ENCODE results near the gene FCHSD1. TPM values are rescaled to one million over a fixed set of nuclear protein-coding genes. Genes with fewer than 3 reads are reported as not detected.

The FCHSD1 gene
- total RNA-seq (2014; rRNA removed; shearing (Covaris generic)): 2.0 and 2.1 TPM in 2 replicates

GRCh38 chr5:141650851-141651727 lies at the start of gene FCHSD1:
Gene FCHSD1 (minus strand): TSS chr5:141651418. CDS start chr5:141651368, 50 bp downstream.
- H3K9me3 ChIP-seq (replicated peaks): no peaks in the 10 kb centered on the region
- H3K36me3 ChIP-seq: no peaks in the 10 kb centered on the region
- DNase-seq: peak; percentile 43 to 52
- H3K4me1 ChIP-seq: no peaks in the 10 kb centered on the region
- peak within 1 kb of the TSS; percentile 49 for H3K4me3 ChIP-seq
- H3K27ac ChIP-seq: no peak within 1 kb of the TSS
- H3K27me3 ChIP-seq: no peaks in the 10 kb centered on the region

GRCh38 chr5:141697586-141697985 lies 46.4 kb upstream of the FCHSD1 start:
- Histone ChIP-seq H3K9me3 (replicated peaks) (no peaks in the 10 kb centered on the region), H3K27me3 (peaks cover 13% of the 10 kb centered on the region), H3K27ac (no peak overlapping the region), H3K4me3 (no peak overlapping the region), H3K4me1 (peaks cover 15% of the 10 kb centered on the region), H3K36me3 (no peaks in the 10 kb centered on the region)
- DNase-seq: no peak

GRCh38 chr5:141696431-141696830 lies 45.2 kb upstream of the FCHSD1 start:
- Histone ChIP-seq H3K4me3 (no peak overlapping the region), H3K27ac (no peak overlapping the region), H3K36me3 (no peaks in the 10 kb centered on the region), H3K27me3 (peaks cover 11% of the 10 kb centered on the region), H3K9me3 (replicated peaks) (no peaks in the 10 kb centered on the region), H3K4me1 (peaks cover 16% of the 10 kb centered on the region)
- DNase-seq: no peak

- Histone ChIP-seq H3K27ac (no peak overlapping the region), H3K36me3 (no peaks in the 10 kb centered on the region), H3K4me1 (peaks cover 16% of the 10 kb centered on the region), H3K27me3 (peaks cover 4% of the 10 kb centered on the region), H3K4me3 (no peak overlapping the region), H3K9me3 (replicated peaks) (no peaks in the 10 kb centered on the region)
- DNase-seq: peak; percentile 38 to 64
Observed at GRCh38 chr5:141695627-141696215, 44.5 kb upstream of the FCHSD1 start.

GRCh38 chr5:141694479-141694878 lies 43.3 kb upstream of the FCHSD1 start:
- Histone ChIP-seq H3K27ac (no peak overlapping the region), H3K4me3 (no peak overlapping the region), H3K27me3 (peaks cover 4% of the 10 kb centered on the region), H3K4me1 (peaks cover 16% of the 10 kb centered on the region), H3K36me3 (no peaks in the 10 kb centered on the region), H3K9me3 (replicated peaks) (no peaks in the 10 kb centered on the region)
- no peak for DNase-seq

GRCh38 chr5:141692919-141693725 lies 41.9 kb upstream of the FCHSD1 start:
- Histone ChIP-seq H3K36me3 (no peaks in the 10 kb centered on the region), H3K9me3 (replicated peaks) (no peaks in the 10 kb centered on the region), H3K27me3 (peaks cover 4% of the 10 kb centered on the region), H3K4me1 (peaks cover 16% of the 10 kb centered on the region), H3K27ac (no peak overlapping the region), H3K4me3 (no peak overlapping the region)
- DNase-seq: no peak

GRCh38 chr5:141692533-141692888 lies 41.3 kb upstream of the FCHSD1 start:
- H3K36me3 ChIP-seq: no peaks in the 10 kb centered on the region
- H3K4me1 ChIP-seq: peaks cover 16% of the 10 kb centered on the region
- H3K27me3 ChIP-seq: peaks cover 4% of the 10 kb centered on the region
- peak overlapping the region; percentile 49 for H3K4me3 ChIP-seq
- no peaks in the 10 kb centered on the region for H3K9me3 ChIP-seq (replicated peaks)
- DNase-seq: no peak
- H3K27ac ChIP-seq: no peak overlapping the region

GRCh38 chr5:141691867-141692532 lies 40.8 kb upstream of the FCHSD1 start:
- H3K4me1 ChIP-seq: peaks cover 16% of the 10 kb centered on the region
- peak; percentile 74 to 90 for DNase-seq

GRCh38 chr5:141691286-141691866 lies 40.2 kb upstream of the FCHSD1 start:
- Histone ChIP-seq H3K4me1 (peaks cover 15% of the 10 kb centered on the region), H3K9me3 (replicated peaks) (no peaks in the 10 kb centered on the region), H3K36me3 (no peaks in the 10 kb centered on the region)

More at GRCh38 chr5:141691867-141692532, 40.8 kb upstream of the FCHSD1 start:
- Histone ChIP-seq H3K9me3 (replicated peaks) (no peaks in the 10 kb centered on the region), H3K27me3 (peaks cover 4% of the 10 kb centered on the region), H3K27ac (no peak overlapping the region), H3K4me3 (peak overlapping the region; percentile 49), H3K36me3 (no peaks in the 10 kb centered on the region)

GRCh38 chr5:141686648-141687416 lies 35.6 kb upstream of the FCHSD1 start:
- Histone ChIP-seq H3K36me3 (no peaks in the 10 kb centered on the region), H3K4me1 (no peaks in the 10 kb centered on the region; the same call in 1 of the 2 replicates), H3K27me3 (no peaks in the 10 kb centered on the region; the same call in 1 of the 2 replicates), H3K9me3 (replicated peaks) (no peaks in the 10 kb centered on the region), H3K4me3 (no peak overlapping the region), H3K27ac (no peak overlapping the region)
- DNase-seq: no peak

More at GRCh38 chr5:141691286-141691866, 40.2 kb upstream of the FCHSD1 start:
- DNase-seq: no peak
- Histone ChIP-seq H3K27me3 (no peaks in the 10 kb centered on the region; the same call in 1 of the 2 replicates), H3K27ac (no peak overlapping the region), H3K4me3 (no peak overlapping the region)

GRCh38 chr5:141685591-141685990 lies 34.4 kb upstream of the FCHSD1 start:
- no peak overlapping the region for H3K27ac ChIP-seq
- H3K9me3 ChIP-seq (replicated peaks): no peaks in the 10 kb centered on the region
- H3K4me3 ChIP-seq: no peak overlapping the region
- no peaks in the 10 kb centered on the region; the same call in 1 of the 2 replicates for H3K4me1 ChIP-seq
- no peak for DNase-seq
- no peaks in the 10 kb centered on the region for H3K36me3 ChIP-seq
- no peaks in the 10 kb centered on the region for H3K27me3 ChIP-seq

- DNase-seq: no peak
- Histone ChIP-seq H3K4me1 (no peaks in the 10 kb centered on the region; the same call in 1 of the 2 replicates), H3K27me3 (no peaks in the 10 kb centered on the region), H3K27ac (no peak overlapping the region), H3K4me3 (no peak overlapping the region), H3K36me3 (no peaks in the 10 kb centered on the region), H3K9me3 (replicated peaks) (no peaks in the 10 kb centered on the region)
Observed at GRCh38 chr5:141683596-141684141, 32.5 kb upstream of the FCHSD1 start.

All from SJCRH30 (cell line).